LNCAP (cell line): ENCODE data around the gene ZDHHC5.

Experiments used
- TF ChIP-seq, protein P1 (sequence below): fragments of 450-650 bp; IDR thresholded peaks from 2 replicates; pipeline ENCODE4 v1.5.1; 2017; ENCODE audit warnings: mild to moderate bottlenecking

ZDHHC5 gene

DNA sequence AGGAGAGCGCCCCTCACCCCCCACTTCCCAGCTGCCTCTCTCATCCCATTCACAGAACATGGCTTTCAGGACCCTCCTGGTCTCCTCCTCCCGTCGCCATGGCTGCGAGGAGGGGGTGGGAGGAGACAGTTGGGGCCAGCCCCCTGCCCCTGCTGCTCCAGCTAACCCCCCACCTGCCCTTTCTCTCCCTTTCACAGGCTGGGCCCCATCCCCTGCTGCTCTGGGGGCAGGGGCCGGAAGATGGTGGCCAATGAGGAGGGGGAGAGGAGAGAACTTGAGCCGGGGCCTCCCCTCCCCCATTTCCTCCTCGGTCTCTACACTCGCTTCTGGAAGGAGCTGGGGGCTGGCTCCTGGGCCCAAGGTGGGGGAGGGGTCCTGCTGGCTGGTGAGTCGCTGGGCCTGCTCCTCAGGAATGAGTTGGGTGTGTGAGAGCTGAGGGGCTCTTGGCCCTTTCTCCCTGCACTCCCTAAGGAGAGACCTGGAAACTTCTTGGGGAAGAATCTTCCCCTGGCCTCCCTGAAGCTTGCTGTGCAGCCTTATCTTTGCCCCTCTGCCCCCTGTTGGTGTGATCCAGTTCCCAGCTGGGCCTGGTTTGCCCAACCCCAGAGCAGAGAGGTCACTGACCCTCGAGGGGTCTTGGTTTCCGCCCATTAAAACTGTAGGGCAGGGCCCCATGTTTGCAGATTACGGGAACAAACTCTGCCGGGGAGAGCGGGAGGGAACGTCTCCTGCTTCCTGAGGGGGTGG, 28.4 kb upstream of the ZDHHC5 start:
- TF ChIP-seq, protein P1, sequence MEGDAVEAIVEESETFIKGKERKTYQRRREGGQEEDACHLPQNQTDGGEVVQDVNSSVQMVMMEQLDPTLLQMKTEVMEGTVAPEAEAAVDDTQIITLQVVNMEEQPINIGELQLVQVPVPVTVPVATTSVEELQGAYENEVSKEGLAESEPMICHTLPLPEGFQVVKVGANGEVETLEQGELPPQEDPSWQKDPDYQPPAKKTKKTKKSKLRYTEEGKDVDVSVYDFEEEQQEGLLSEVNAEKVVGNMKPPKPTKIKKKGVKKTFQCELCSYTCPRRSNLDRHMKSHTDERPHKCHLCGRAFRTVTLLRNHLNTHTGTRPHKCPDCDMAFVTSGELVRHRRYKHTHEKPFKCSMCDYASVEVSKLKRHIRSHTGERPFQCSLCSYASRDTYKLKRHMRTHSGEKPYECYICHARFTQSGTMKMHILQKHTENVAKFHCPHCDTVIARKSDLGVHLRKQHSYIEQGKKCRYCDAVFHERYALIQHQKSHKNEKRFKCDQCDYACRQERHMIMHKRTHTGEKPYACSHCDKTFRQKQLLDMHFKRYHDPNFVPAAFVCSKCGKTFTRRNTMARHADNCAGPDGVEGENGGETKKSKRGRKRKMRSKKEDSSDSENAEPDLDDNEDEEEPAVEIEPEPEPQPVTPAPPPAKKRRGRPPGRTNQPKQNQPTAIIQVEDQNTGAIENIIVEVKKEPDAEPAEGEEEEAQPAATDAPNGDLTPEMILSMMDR = no peak

GRCh38 chr11:57640068-57640800, 27.7 kb upstream of the ZDHHC5 start:
- TF ChIP-seq, protein P1 = no peak

DNA sequence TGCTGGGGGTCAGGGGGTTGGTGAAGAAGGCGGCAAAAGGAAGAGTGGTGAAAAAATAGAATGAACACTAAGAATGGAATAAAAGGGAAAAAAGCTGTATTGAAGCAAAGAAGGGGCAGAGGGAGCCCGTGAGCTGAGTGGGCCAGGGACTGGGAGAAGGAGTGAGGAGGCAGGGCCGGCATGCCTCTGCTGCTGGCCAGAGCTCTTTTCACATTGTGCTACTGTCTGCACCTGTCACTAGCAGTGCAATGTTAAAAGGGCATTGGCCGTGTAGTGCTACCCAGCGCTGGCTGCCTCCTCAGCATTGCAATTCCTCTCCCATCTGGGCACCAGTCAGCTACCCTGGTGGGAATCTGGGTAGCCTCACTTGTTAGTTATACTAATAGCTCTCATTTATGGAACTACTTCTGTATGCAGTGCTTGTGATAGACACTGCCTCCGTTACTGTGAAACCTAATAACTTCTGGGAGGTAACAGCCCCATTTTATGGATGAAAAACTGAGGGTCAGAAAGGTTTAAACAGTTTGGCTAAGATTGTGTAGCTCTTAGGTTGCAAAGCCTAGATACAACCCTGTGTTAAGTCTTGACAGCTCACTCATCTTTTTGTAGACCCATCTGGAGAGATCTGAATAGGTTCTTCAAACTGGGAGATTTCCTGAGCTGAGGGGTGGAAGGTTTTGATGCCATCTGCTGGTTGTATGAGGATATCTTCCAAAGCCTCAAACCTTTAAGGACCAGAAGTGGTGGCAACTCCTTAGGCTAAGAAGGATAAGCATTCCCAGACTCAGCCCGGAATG, 26.7 kb upstream of the ZDHHC5 start:
- TF ChIP-seq, protein P1 = peak; percentile 53

DNA sequence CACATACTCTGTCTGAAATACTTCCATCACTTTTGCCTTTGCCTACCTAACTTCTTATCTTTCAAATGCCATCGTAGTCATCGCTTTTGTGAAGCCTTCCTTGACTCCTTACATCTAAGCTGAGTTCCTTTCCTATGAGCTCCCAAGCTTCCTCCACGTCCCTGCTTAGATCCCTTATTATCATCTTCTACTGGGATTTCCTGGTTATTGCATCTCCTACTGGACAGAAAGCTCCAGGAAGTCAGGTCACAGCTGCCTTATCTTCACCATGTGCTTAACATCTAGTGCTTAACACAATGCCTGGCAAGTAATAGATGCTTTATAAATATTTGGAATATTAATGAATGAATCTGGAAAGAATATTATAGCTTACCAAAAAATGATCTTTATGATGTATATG, 24.1 kb upstream of the ZDHHC5 start:
- TF ChIP-seq, protein P1 = no peak

DNA sequence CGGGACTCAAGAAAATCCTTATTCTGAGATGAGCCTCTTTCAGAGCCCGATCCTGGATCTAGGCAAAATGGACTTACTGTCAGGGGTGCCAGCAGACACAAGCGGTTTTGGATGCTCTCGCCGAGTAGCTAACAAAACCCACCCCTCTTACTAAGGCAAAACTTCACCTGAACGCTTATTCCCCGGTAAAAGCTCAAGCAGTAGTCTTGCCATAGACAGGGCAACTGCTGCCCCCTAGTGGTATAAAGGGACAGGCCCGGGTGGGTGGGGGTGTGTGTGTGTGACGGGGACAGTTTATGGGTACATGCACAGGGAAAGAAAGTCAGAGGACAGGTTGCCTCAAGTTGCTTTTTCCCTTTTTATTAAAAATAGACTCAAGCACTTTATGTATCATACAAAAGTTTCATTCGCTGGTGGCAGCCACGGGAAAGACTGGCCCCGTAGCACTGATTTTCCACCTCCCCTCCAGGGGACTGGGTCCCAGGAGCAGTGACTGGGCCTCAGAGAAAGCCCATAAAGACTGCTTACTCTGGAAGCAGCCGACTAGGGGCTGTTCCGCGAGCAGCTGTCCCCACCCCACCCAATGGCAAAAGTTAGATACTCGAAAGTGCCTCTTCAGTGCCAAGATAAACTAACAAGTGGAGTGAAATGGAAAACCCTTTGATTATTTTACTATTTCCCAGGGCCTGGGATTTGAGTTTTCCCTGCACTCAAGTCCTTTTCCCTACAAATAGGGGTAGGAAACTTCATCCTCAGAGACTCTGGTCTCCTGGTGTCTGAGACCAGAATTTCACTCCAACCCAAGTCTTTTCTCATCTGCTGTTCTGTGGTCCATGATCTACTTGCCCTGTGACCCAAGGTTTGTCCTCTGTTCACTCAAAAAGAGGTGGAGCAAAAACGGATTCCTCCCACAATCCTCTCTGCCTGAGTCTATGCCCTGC, 22.9 kb upstream of the ZDHHC5 start:
- TF ChIP-seq, protein P1 = peak; percentile 94

GRCh38 chr11:57645689-57646085, 22.2 kb upstream of the ZDHHC5 start:
- TF ChIP-seq, protein P1 = no peak
